MCF 10A (cell line): ENCODE results near the gene ZNF469. TPM values are rescaled to one million over a fixed set of nuclear protein-coding genes. Genes with fewer than 3 reads are reported as not detected.

ENCODE experiments used
- BruUV-seq: library from RNA; stranded (reverse); fragments of 400-500 nt; replicated peaks from 2 replicates; lab custom pipeline; 2021; lab: Mats Ljungman, UMichigan
- CTCF ChIA-PET: fragments of 300-600 bp; sonication (Branson Sonifier 250); formaldehyde crosslinking; extraction: SDS; loops from one replicate; lab custom pipeline; 2021; ENCODE audit warnings: antibody characterized with exemption, inconsistent platforms; lab: Yijun Ruan, JAX
- POLR2A ChIA-PET: fragments of 300-600, 350-650 bp; sonication (Branson Sonifier 250); formaldehyde crosslinking; extraction: SDS; loops from one replicate; lab custom pipeline; 2020; ENCODE audit warnings: antibody characterized with exemption, inconsistent platforms; lab: Yijun Ruan, JAX
- DNase-seq: peaks from one replicate; pipeline ENCODE4 v3.0.0-alpha.2; 2018; ENCODE audit not compliant: unreplicated experiment
- H3K27ac Mint-ChIP-seq: one replicate; pipeline ENCODE4 v1.8.0; 2022; ENCODE audit warnings: mild to moderate bottlenecking, low read depth, mixed read lengths; ENCODE audit not compliant: unreplicated experiment
- H3K27me3 Mint-ChIP-seq: one replicate; pipeline ENCODE4 v1.8.0; 2022; ENCODE audit warnings: mixed read lengths; ENCODE audit not compliant: insufficient read depth, unreplicated experiment
- H3K36me3 Mint-ChIP-seq: one replicate; pipeline ENCODE4 v1.8.0; 2022; ENCODE audit warnings: mild to moderate bottlenecking, moderate library complexity, mixed read lengths; ENCODE audit not compliant: insufficient read depth, unreplicated experiment
- H3K4me1 Mint-ChIP-seq: one replicate; pipeline ENCODE4 v1.8.0; 2022; ENCODE audit warnings: mixed read lengths; ENCODE audit not compliant: insufficient read depth, unreplicated experiment
- H3K4me3 Mint-ChIP-seq: one replicate; pipeline ENCODE4 v1.8.0; 2022; ENCODE audit warnings: mild to moderate bottlenecking, moderate library complexity, mixed read lengths; ENCODE audit not compliant: unreplicated experiment
- H3K9me3 Mint-ChIP-seq: one replicate; pipeline ENCODE4 v1.8.0; 2022; ENCODE audit warnings: mixed read lengths; ENCODE audit not compliant: unreplicated experiment
- CTCF ChIP-seq: fragments of 200-600 bp; IDR thresholded peaks from one replicate; pipeline ENCODE4 v1.8.0; 2022; ENCODE audit warnings: antibody characterized with exemption, mild to moderate bottlenecking; ENCODE audit not compliant: unreplicated experiment
- intact Hi-C: fragments of 100-400 bp; cut with micrococcal nuclease; formaldehyde crosslinking; loops from 2 replicates; pipeline ENCODE4 v1.14.1; 2022
- total RNA-seq: library from RNA; stranded (reverse); gene quantifications from 2 replicates; pipeline ENCODE4 v1.2.3, GENCODE V29; 2022

ZNF469 gene
- total RNA-seq, 1 experiment from 2014 or later, result not detected

GRCh38 chr16:88376835-88377726, 5.7 kb upstream of the ZNF469 start:
- no peaks in the 10 kb centered on the region for H3K36me3 Mint-ChIP-seq
- no peaks in the 10 kb centered on the region for H3K9me3 Mint-ChIP-seq
- BruUV-seq, result no TSS peak
- no peak overlapping the region for H3K27ac Mint-ChIP-seq
- intact Hi-C loops, result no loop called here
- ChIA-PET POLR2A (no interaction called here), CTCF (no interaction called here)
- no peak for DNase-seq
- TF ChIP-seq CTCF, result no peak
- no peak overlapping the region for H3K4me3 Mint-ChIP-seq
- H3K27me3 Mint-ChIP-seq, result peaks cover 11% of the 10 kb centered on the region
- no peaks in the 10 kb centered on the region for H3K4me1 Mint-ChIP-seq

- Mint-ChIP-seq H3K4me1 (no peaks in the 10 kb centered on the region), H3K27ac (no peak overlapping the region), H3K9me3 (no peaks in the 10 kb centered on the region), H3K4me3 (no peak overlapping the region), H3K36me3 (peaks cover 6% of the 10 kb centered on the region), H3K27me3 (peaks cover 11% of the 10 kb centered on the region)
- no peak for TF ChIP-seq CTCF
- DNase-seq, result no peak
- ChIA-PET POLR2A (no interaction called here), CTCF (no interaction called here)
- BruUV-seq, result no TSS peak
- intact Hi-C loops, result no loop called here
These were observed 4.8 kb upstream of the ZNF469 start for GRCh38 chr16:88377961-88378360.

- no peak overlapping the region for H3K4me3 Mint-ChIP-seq
- TF ChIP-seq CTCF, result no peak
- ChIA-PET CTCF (no interaction called here), POLR2A (no interaction called here)
- H3K9me3 Mint-ChIP-seq, result no peaks in the 10 kb centered on the region
- H3K4me1 Mint-ChIP-seq, result no peaks in the 10 kb centered on the region
- DNase-seq, result no peak
- no TSS peak for BruUV-seq
- intact Hi-C loops, result no loop called here
- H3K36me3 Mint-ChIP-seq, result peaks cover 6% of the 10 kb centered on the region
- no peak overlapping the region for H3K27ac Mint-ChIP-seq
- H3K27me3 Mint-ChIP-seq, result peaks cover 11% of the 10 kb centered on the region
These were observed 4.4 kb upstream of the ZNF469 start for GRCh38 chr16:88378401-88378800.

GRCh38 chr16:88378836-88379693, 3.7 kb upstream of the ZNF469 start:
- H3K4me3 Mint-ChIP-seq, result no peak overlapping the region
- POLR2A ChIA-PET, result no interaction called here
- no peak for DNase-seq
- peaks cover 6% of the 10 kb centered on the region for H3K36me3 Mint-ChIP-seq
- H3K9me3 Mint-ChIP-seq, result no peaks in the 10 kb centered on the region
- CTCF ChIA-PET, result no interaction called here
- BruUV-seq, result no TSS peak
- H3K27ac Mint-ChIP-seq, result no peak overlapping the region
- intact Hi-C loops, result no loop called here
- no peak for TF ChIP-seq CTCF
- no peaks in the 10 kb centered on the region for H3K4me1 Mint-ChIP-seq
- peaks cover 6% of the 10 kb centered on the region for H3K27me3 Mint-ChIP-seq
